Heart left ventricle (tissue), 16 donors: ENCODE data around the gene PARD6G. TPM values are rescaled to one million over a fixed set of nuclear protein-coding genes. Genes with fewer than 3 reads are reported as not detected.

Source experiments
- ATAC-seq, 4 donors: fragments of 200-7000 bp; cut with Tn5 transposase; one replicate each; pipeline ENCODE4 v1.9.1; 2020 to 2022; ENCODE audit warnings: moderate library complexity in 4 of 4, mild to moderate bottlenecking in 3 of 4, moderate number of reproducible peaks in 1 of 4
- DNase-seq, 5 donors: peaks; one replicate each; pipeline ENCODE4 v3.0.0-alpha.2; 2020
- H3K27ac ChIP-seq, 12 donors: fragments of 200-600 bp; sonication (generic) in 4 of 12; one replicate each; pipeline versions ENCODE4 v1.5.0 to v1.8.0; 2016 to 2022; ENCODE audit warnings: mild to moderate bottlenecking in 2 of 12
- H3K27me3 ChIP-seq, 9 donors: fragments of 200-600 bp; sonication (generic) in 2 of 9; one replicate each; pipeline versions ENCODE4 v1.5.1 to v1.8.0; 2016 to 2022; ENCODE audit warnings: mild to moderate bottlenecking in 3 of 9
- H3K36me3 ChIP-seq, 9 donors: fragments of 200-600 bp; sonication (generic) in 2 of 9; one replicate each; pipeline versions ENCODE4 v1.5.0 to v1.8.0; 2018 to 2022; ENCODE audit warnings: mild to moderate bottlenecking in 2 of 9
- H3K4me1 ChIP-seq, 12 donors: fragments of 200-600 bp; sonication (generic) in 4 of 12; one replicate each; pipeline versions ENCODE4 v1.5.0 to v1.8.0; 2016 to 2022; ENCODE audit warnings: mild to moderate bottlenecking in 3 of 12
- H3K4me3 ChIP-seq, 12 donors: fragments of 200-600 bp; sonication (generic) in 4 of 12; one replicate each; pipeline versions ENCODE4 v1.5.0 to v1.8.0; 2017 to 2022; ENCODE audit warnings: mild to moderate bottlenecking in 9 of 12, moderate library complexity in 4 of 12
- H3K9me3 ChIP-seq, 12 donors: fragments of 200-600 bp; sonication (generic) in 4 of 12; one replicate each; pipeline versions ENCODE4 v1.5.0 to v1.8.0; 2016 to 2022; ENCODE audit warnings: mild to moderate bottlenecking in 1 of 12
- POLR2A ChIP-seq, 2 donors: fragments of 450-650 bp; IDR thresholded peaks; one replicate each; pipeline ENCODE4 v1.6.1; 2017; ENCODE audit warnings: antibody characterized with exemption in 2 of 2, mild to moderate bottlenecking in 2 of 2, moderate library complexity in 2 of 2
- WGBS, 4 donors: extraction: QIAGEN DNeasy Blood & Tissue Kit in 2 of 4; methylation state at CpG; one replicate each; pipeline versions ENCODE4 v1.1.5 to v1.1.7; 2013 to 2018; 5-methylcytosine and 5-hydroxymethylcytosine counted together
- intact Hi-C, 10 donors: fragments of 100-400 bp; cut with DNase I; formaldehyde crosslinking; loops; one replicate each; pipeline versions ENCODE4 v1.11.1 to v1.14.2; 2022
- polyA plus RNA-seq, 2 donors: library from polyadenylated mRNA; stranded (reverse); fragments of 200-250 nt; gene quantifications; one replicate each; pipeline ENCODE4 v1.2.3, GENCODE V29; 2013
- total RNA-seq, 9 donors: library from RNA; depleted of rRNA in 2 of 9; stranded (reverse); fragments of >200 nt in 2 of 9; fragmentation: NEBNext Ultra II Directional in 3 of 9; extraction: Animal tissue kit (Norgen Biotek cat#: 25700) in 3 of 9; gene quantifications; one replicate each; pipeline versions ENCODE4 v1.1.0 to v1.2.4, GENCODE V29; 2016 to 2023
- TF ChIP-seq, protein P1 (sequence below), 12 donors: fragments of 200-600 bp; sonication (generic) in 4 of 12; IDR thresholded peaks; one replicate each; pipeline versions ENCODE4 v1.5.0 to v1.8.0; 2018 to 2022; ENCODE audit warnings: antibody characterized with exemption in 12 of 12, mild to moderate bottlenecking in 5 of 12
- donor health status: ischemic (EF 13 %, LVEDD 7.1; RV severe dilation, severe dysfunction).
- donor health status: healthy with polysubstance abuse.
- donor health status: DM: no; HTN: yes; CAD: no.
- donor health status: DM: no; HTN: no; CAD: no.
- donor health status: ischemic (EF 25% LVEDD 6.9; RV normal size, moderate dysfunction).
- donor health status: ischemic (EF 25% LVEDD 5.7; RV mildly dilated, moderate dysfunction).
- donor health status: healthy.
- donor health status: DM: yes; HTN: yes; CAD: no.
- donor health status: ischemic (EF 35%, LVEDD 5.7; RV mildly dilated, moderate dysfunction).
- donor health status: nonischemic (EF 11% LVEDD 7.7; RV severe dilation, severe dysfunction).
- donor health status: DM: yes; HTN: yes; CAD: no.
- donor health status: PGD.
- donor health status: ischemic (EF 29% LVEDD 5.4; RV normal size, mild dysfunction).
- donor health status: nonischemic (EF 23%, LVEDD 6.1; RV moderate dilation, normal function).

PARD6G gene
- total and polyA plus RNA-seq, 11 donors = 0.69 to 4.2 (median 2.2) TPM

DNA sequence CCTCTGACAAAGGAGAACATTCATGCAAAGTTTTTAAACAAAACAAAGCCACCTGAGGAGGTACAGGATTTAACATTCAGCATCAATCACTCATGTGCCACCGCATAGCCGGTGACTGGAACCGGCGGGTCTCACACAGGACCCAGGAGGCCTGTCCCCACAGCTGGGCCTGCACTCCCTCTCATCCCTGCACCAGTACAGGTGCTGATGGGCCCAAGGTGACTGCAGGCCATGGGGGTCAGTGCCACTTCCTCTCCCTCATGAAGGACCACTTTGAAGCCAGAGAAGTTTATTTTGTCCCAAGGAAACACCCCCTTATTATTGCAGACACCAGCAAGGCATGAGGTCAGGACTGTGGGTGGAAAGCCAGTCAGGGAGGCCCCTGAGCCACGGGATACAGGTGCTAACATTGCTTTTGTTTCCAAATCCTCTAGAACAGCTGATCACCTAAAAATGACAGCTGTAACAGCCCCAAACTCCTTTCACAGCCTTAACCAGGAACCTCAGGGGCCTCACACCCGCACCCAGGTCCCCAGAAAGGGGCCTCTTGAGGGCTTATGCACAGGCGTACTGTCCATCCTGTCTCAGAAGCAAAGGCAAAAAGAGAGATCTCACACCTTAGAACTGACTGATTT is 14.0 kb downstream of the PARD6G start:
- H3K4me3 ChIP-seq = no peak overlapping the region
- TF ChIP-seq, protein P1, sequence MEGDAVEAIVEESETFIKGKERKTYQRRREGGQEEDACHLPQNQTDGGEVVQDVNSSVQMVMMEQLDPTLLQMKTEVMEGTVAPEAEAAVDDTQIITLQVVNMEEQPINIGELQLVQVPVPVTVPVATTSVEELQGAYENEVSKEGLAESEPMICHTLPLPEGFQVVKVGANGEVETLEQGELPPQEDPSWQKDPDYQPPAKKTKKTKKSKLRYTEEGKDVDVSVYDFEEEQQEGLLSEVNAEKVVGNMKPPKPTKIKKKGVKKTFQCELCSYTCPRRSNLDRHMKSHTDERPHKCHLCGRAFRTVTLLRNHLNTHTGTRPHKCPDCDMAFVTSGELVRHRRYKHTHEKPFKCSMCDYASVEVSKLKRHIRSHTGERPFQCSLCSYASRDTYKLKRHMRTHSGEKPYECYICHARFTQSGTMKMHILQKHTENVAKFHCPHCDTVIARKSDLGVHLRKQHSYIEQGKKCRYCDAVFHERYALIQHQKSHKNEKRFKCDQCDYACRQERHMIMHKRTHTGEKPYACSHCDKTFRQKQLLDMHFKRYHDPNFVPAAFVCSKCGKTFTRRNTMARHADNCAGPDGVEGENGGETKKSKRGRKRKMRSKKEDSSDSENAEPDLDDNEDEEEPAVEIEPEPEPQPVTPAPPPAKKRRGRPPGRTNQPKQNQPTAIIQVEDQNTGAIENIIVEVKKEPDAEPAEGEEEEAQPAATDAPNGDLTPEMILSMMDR (IDR thresholded peaks at IDR 0.05) = no peak
- no peak for TF ChIP-seq POLR2A (IDR thresholded peaks at IDR 0.05)
- H3K36me3 ChIP-seq = no peaks in the 10 kb centered on the region
- ATAC-seq (no peak), DNase-seq (no peak)
- intact Hi-C loops = no loop called here
- H3K4me1 ChIP-seq = no peaks in the 10 kb centered on the region
- no peak overlapping the region for H3K27ac ChIP-seq
- 88 to 92% (median 91%) methylated on average over 7 of the region's 7 CpGs for WGBS, 4 donors
- H3K9me3 ChIP-seq = peaks cover 0 to 7% (median 0%) of the 10 kb centered on the region in 12 donors
- no peaks in the 10 kb centered on the region for H3K27me3 ChIP-seq

DNA sequence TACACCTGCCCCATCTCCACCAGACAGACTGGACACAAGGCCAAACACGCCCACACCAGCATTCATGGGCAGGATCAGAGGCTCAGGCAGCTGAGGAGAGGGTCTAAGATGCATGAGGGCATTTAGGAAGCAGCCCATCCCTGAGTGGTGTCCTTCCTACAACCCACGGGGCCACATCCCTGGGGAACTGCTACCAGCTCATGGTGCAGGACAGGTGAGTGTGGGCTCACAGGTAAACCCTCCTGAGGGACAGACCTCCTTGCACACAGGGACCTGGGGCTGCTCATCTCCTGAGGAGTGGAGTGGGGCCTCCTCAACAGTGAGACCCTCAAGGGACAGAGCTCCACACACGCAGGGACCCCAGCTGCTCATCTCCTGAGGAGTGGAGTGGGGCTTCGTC is 14.6 kb downstream of the PARD6G start:
- no peak for TF ChIP-seq POLR2A (IDR thresholded peaks at IDR 0.05)
- TF ChIP-seq, protein P1 (IDR thresholded peaks at IDR 0.05) = no peak
- ATAC-seq = no peak

DNA sequence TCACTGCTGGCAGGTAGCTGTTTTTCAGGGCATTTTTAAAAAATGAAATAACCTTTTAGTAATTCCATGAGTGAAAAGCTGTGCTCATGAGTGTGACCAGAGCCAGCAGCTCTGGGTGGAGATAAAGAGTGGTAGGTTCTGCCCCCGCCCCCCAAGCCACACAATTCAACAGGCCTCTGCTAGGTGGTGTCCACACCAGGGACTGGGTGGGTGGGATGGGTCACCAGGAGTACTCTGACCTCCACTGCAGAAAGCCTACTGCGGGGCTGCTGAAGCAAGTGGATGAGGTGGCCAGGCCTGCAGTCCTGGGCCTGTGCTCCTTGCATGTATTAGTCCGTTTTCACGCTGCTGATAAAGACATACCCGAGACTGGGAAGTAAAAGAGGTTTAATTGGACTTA is 15.3 kb downstream of the PARD6G start:
- TF ChIP-seq POLR2A (IDR thresholded peaks at IDR 0.05) = no peak
- TF ChIP-seq, protein P1 (IDR thresholded peaks at IDR 0.05) = no peak
- Histone ChIP-seq H3K4me1 (no peaks in the 10 kb centered on the region), H3K27ac (no peak overlapping the region), H3K36me3 (no peaks in the 10 kb centered on the region), H3K4me3 (no peak overlapping the region), H3K9me3 (peaks cover 0 to 6% (median 0%) of the 10 kb centered on the region in 12 donors), H3K27me3 (no peaks in the 10 kb centered on the region)
- intact Hi-C loops = no loop called here
- ATAC-seq = no peak
- DNase-seq = no peak
- 89 to 93% (median 91%) methylated on average over 5 of the region's 5 CpGs for WGBS, 4 donors

More for the DNA sequence above, 14.6 kb downstream of the PARD6G start:
- 91 to 98% (median 93%) methylated on average over 4 of the region's 4 CpGs for WGBS, 4 donors
- Histone ChIP-seq H3K4me3 (no peak overlapping the region), H3K4me1 (no peaks in the 10 kb centered on the region), H3K27ac (no peak overlapping the region), H3K27me3 (no peaks in the 10 kb centered on the region), H3K9me3 (peaks cover 0 to 7% (median 0%) of the 10 kb centered on the region in 12 donors), H3K36me3 (no peaks in the 10 kb centered on the region)
- DNase-seq = no peak
- intact Hi-C loops = no loop called here

DNA sequence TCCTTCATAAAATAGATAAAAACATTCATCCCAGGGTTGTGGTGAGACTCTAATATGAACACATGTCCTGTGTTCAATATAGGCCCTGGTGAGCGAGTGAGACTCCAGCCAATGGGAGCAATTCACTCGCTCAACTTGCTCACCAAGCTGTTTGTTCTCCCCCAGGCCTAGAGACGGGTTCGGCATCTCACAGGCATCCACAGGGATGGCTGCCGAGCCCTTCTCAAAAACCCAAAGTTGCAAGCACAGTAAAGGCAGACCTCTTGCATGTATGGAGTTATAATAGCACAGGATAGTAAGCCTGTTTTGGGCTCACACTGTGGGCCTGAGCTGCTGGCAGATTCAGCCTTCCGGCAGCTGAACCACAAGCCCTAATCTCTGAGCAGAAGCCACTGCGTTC is 15.7 kb downstream of the PARD6G start:
- Histone ChIP-seq H3K27me3 (no peaks in the 10 kb centered on the region), H3K9me3 (peaks cover 0 to 2% (median 0%) of the 10 kb centered on the region in 12 donors), H3K27ac (no peak overlapping the region), H3K36me3 (no peaks in the 10 kb centered on the region), H3K4me3 (no peak overlapping the region), H3K4me1 (no peaks in the 10 kb centered on the region)
- DNase-seq (no peak), ATAC-seq (no peak)
- WGBS, 4 donors = 94 to 95% (median 95%) methylated on average over 7 of the region's 7 CpGs
- TF ChIP-seq, protein P1 (IDR thresholded peaks at IDR 0.05) = no peak
- TF ChIP-seq POLR2A (IDR thresholded peaks at IDR 0.05) = no peak
- intact Hi-C loops = no loop called here
